Measurements from ENCODE around the gene LDB1. TPM values are rescaled to one million over a fixed set of nuclear protein-coding genes. Genes with fewer than 3 reads are reported as not detected.

Gene LDB1
- total and polyA plus RNA-seq, 2 of the 13 experiments (the other 11 are each of a cell fraction or from before 2014, with no cell fraction given) = 17.2 to 45.5 TPM

DNA sequence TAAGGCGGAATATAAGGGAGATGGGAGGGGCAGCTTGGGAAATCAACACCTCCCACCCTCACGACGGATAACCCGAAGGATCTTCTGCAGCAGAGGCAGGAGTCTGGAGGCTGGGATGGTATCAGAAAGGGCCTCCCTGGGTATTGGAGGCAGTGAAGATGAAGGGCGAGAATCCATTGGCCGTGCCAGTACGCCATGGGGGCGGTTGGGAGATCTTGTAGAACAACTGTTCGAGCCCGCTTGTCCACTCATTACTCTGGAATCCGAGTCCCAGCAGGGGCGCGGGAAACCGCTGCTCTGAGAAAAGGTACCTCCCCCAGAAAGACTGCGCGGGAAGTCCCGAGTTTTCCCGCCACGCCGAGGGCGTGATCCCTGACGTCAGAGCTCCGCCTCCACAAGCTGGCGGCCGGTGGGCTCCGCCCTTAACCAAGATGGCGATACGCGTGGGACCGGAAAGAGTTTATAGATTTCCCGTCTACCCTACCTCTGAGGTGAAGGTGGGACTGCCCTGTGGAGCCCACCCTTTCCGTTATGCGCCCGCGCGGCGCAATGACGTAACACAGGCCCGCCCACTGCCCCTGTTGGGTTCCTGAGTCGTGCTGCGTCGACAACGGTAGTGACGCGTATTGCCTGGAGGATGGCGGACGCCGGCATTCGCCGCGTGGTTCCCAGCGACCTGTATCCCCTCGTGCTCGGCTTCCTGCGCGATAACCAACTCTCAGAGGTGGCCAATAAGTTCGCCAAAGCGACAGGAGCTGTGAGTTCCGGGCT lies 31.8 kb upstream of the LDB1 start, which contains the start of gene NOLC1 (continued):
- TF ChIP-seq, protein P1, sequence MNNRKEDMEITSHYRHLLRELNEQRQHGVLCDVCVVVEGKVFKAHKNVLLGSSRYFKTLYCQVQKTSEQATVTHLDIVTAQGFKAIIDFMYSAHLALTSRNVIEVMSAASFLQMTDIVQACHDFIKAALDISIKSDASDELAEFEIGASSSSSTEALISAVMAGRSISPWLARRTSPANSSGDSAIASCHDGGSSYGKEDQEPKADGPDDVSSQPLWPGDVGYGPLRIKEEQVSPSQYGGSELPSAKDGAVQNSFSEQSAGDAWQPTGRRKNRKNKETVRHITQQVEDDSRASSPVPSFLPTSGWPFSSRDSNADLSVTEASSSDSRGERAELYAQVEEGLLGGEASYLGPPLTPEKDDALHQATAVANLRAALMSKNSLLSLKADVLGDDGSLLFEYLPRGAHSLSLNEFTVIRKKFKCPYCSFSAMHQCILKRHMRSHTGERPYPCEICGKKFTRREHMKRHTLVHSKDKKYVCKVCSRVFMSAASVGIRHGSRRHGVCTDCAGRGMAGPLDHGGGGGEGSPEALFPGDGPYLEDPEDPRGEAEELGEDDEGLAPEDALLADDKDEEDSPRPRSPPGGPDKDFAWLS (CRISPR knock-in tag; IDR thresholded peaks at IDR 0.05; ENCODE audit: borderline replicate concordance) = no peak; the same call in 1 of the 2 replicates
- TF ChIP-seq RCOR2 (CRISPR knock-in tag; IDR thresholded peaks at IDR 0.05) = no peak
- TF ChIP-seq ZNF878 (CRISPR knock-in tag; IDR thresholded peaks at IDR 0.05) = no peak; the same call in 1 of the 2 replicates
- TF ChIP-seq TMF1 (CRISPR knock-in tag; IDR thresholded peaks at IDR 0.05; ENCODE audit: low read depth) = peak; percentile 93
- TF ChIP-seq ZNF510 (CRISPR knock-in tag; IDR thresholded peaks at IDR 0.05; ENCODE audit: low read depth) = peak; percentile 90; the same call in 1 of the 2 replicates
- TF ChIP-seq ZNF747 (CRISPR knock-in tag; IDR thresholded peaks at IDR 0.05; ENCODE audit: borderline replicate concordance) = no peak
- no peak for TF ChIP-seq SNRNP70 (IDR thresholded peaks at IDR 0.05; ENCODE audit: low read depth, low read length)
- TF ChIP-seq ZBTB42 (CRISPR knock-in tag; IDR thresholded peaks at IDR 0.05) = peak; percentile 68; the same call in 1 of the 2 replicates
- peak; percentile 69; the same call in 1 of the 2 replicates for TF ChIP-seq CHD2 (IDR thresholded peaks at IDR 0.05; ENCODE audit: low read depth, low read length)
- no peak for TF ChIP-seq SRSF9 (IDR thresholded peaks at IDR 0.05; ENCODE audit: borderline replicate concordance, insufficient read depth, low read depth, low read length, poor library complexity, severe bottlenecking)
- TF ChIP-seq HMGA1 (CRISPR knock-in tag; conservative IDR thresholded peaks at IDR 0.05) = no peak
- TF ChIP-seq, protein P2, sequence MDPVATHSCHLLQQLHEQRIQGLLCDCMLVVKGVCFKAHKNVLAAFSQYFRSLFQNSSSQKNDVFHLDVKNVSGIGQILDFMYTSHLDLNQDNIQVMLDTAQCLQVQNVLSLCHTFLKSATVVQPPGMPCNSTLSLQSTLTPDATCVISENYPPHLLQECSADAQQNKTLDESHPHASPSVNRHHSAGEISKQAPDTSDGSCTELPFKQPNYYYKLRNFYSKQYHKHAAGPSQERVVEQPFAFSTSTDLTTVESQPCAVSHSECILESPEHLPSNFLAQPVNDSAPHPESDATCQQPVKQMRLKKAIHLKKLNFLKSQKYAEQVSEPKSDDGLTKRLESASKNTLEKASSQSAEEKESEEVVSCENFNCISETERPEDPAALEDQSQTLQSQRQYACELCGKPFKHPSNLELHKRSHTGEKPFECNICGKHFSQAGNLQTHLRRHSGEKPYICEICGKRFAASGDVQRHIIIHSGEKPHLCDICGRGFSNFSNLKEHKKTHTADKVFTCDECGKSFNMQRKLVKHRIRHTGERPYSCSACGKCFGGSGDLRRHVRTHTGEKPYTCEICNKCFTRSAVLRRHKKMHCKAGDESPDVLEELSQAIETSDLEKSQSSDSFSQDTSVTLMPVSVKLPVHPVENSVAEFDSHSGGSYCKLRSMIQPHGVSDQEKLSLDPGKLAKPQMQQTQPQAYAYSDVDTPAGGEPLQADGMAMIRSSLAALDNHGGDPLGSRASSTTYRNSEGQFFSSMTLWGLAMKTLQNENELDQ (CRISPR knock-in tag; IDR thresholded peaks at IDR 0.05; ENCODE audit: borderline replicate concordance) = no peak
- peak; percentile 27; the same call in 1 of the 2 replicates for TF ChIP-seq HOXD1 (CRISPR knock-in tag; IDR thresholded peaks at IDR 0.05)
- TF ChIP-seq, protein P3, sequence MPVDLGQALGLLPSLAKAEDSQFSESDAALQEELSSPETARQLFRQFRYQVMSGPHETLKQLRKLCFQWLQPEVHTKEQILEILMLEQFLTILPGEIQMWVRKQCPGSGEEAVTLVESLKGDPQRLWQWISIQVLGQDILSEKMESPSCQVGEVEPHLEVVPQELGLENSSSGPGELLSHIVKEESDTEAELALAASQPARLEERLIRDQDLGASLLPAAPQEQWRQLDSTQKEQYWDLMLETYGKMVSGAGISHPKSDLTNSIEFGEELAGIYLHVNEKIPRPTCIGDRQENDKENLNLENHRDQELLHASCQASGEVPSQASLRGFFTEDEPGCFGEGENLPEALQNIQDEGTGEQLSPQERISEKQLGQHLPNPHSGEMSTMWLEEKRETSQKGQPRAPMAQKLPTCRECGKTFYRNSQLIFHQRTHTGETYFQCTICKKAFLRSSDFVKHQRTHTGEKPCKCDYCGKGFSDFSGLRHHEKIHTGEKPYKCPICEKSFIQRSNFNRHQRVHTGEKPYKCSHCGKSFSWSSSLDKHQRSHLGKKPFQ (CRISPR knock-in tag; IDR thresholded peaks at IDR 0.05; ENCODE audit: insufficient replicate concordance) = peak; percentile 84
- TF ChIP-seq SUZ12 (IDR thresholded peaks at IDR 0.05; ENCODE audit: low read depth, low read length) = no peak
- no peak for TF ChIP-seq U2AF2 (IDR thresholded peaks at IDR 0.05; ENCODE audit: low read depth, low read length)
- TF ChIP-seq, protein P4, sequence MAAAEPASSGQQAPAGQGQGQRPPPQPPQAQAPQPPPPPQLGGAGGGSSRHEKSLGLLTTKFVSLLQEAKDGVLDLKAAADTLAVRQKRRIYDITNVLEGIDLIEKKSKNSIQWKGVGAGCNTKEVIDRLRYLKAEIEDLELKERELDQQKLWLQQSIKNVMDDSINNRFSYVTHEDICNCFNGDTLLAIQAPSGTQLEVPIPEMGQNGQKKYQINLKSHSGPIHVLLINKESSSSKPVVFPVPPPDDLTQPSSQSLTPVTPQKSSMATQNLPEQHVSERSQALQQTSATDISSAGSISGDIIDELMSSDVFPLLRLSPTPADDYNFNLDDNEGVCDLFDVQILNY (CRISPR knock-in tag; conservative IDR thresholded peaks at IDR 0.05) = peak; percentile 99
- TF ChIP-seq ZNF367 (CRISPR knock-in tag; IDR thresholded peaks at IDR 0.05; ENCODE audit: borderline replicate concordance) = peak; percentile 81; the same call in 1 of the 2 replicates
- TF ChIP-seq LCORL (IDR thresholded peaks at IDR 0.05) = no peak
- peak; percentile 25; the same call in 1 of the 2 replicates for TF ChIP-seq LCORL (CRISPR knock-in tag; IDR thresholded peaks at IDR 0.05)
- TF ChIP-seq HDAC2 (CRISPR knock-in tag; IDR thresholded peaks at IDR 0.05) = peak; percentile 67; the same call in 1 of the 2 replicates
- peak; percentile 99 for TF ChIP-seq CREB1 (IDR thresholded peaks at IDR 0.05)
- peak; percentile 99 for TF ChIP-seq CREB1 (CRISPR knock-in tag; IDR thresholded peaks at IDR 0.05)
- TF ChIP-seq KDM6A (CRISPR knock-in tag; IDR thresholded peaks at IDR 0.05; ENCODE audit: low read depth) = no peak
- TF ChIP-seq BHLHE40 (IDR thresholded peaks at IDR 0.05; ENCODE audit: low read length) = no peak
